ENCODE data around the gene PTK6. TPM values are rescaled to one million over a fixed set of nuclear protein-coding genes. Genes with fewer than 3 reads are reported as not detected.

PTK6 gene
- total RNA-seq, 4 donors from 2014 or later = under 0.01 TPM; not detected in 2

- Histone ChIP-seq H3K36me3 (no peaks in the 10 kb centered on the region), H3K4me3 (no peak overlapping the region), H3K9me3 (no peaks in the 10 kb centered on the region), H3K27ac (no peak overlapping the region), H3K27me3 (no peaks in the 10 kb centered on the region), H3K4me1 (no peaks in the 10 kb centered on the region)
- TF ChIP-seq, protein P1, sequence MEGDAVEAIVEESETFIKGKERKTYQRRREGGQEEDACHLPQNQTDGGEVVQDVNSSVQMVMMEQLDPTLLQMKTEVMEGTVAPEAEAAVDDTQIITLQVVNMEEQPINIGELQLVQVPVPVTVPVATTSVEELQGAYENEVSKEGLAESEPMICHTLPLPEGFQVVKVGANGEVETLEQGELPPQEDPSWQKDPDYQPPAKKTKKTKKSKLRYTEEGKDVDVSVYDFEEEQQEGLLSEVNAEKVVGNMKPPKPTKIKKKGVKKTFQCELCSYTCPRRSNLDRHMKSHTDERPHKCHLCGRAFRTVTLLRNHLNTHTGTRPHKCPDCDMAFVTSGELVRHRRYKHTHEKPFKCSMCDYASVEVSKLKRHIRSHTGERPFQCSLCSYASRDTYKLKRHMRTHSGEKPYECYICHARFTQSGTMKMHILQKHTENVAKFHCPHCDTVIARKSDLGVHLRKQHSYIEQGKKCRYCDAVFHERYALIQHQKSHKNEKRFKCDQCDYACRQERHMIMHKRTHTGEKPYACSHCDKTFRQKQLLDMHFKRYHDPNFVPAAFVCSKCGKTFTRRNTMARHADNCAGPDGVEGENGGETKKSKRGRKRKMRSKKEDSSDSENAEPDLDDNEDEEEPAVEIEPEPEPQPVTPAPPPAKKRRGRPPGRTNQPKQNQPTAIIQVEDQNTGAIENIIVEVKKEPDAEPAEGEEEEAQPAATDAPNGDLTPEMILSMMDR (IDR thresholded peaks at IDR 0.05) = no peak
- TF ChIP-seq POLR2A (IDR thresholded peaks at IDR 0.05) = no peak
- intact Hi-C loops (cut with DNase I; ENCODE audit: low total_unique reads) = no loop called here
- DNase-seq = no peak
Observed at GRCh38 chr20:63544958-63545516, 7.9 kb upstream of the PTK6 start.

- Histone ChIP-seq H3K9me3 (no peaks in the 10 kb centered on the region), H3K4me3 (no peak overlapping the region), H3K27me3 (no peaks in the 10 kb centered on the region), H3K27ac (no peak overlapping the region), H3K36me3 (no peaks in the 10 kb centered on the region), H3K4me1 (no peaks in the 10 kb centered on the region)
- TF ChIP-seq, protein P1 (IDR thresholded peaks at IDR 0.05) = no peak
- TF ChIP-seq POLR2A (IDR thresholded peaks at IDR 0.05) = no peak
- intact Hi-C loops (cut with DNase I; ENCODE audit: low total_unique reads) = no loop called here
- DNase-seq = no peak
Observed at GRCh38 chr20:63544241-63544957, 7.2 kb upstream of the PTK6 start.

- no peaks in the 10 kb centered on the region for H3K27me3 ChIP-seq
- no peak overlapping the region for H3K4me3 ChIP-seq
- H3K36me3 ChIP-seq = no peaks in the 10 kb centered on the region
- TF ChIP-seq, protein P1 (IDR thresholded peaks at IDR 0.05) = no peak
- no peak for TF ChIP-seq POLR2A (IDR thresholded peaks at IDR 0.05)
- no peak for DNase-seq
- H3K4me1 ChIP-seq = no peaks in the 10 kb centered on the region
- intact Hi-C loops (cut with DNase I; ENCODE audit: low total_unique reads) = no loop called here
- H3K9me3 ChIP-seq = no peaks in the 10 kb centered on the region
- H3K27ac ChIP-seq = no peak overlapping the region
Observed at GRCh38 chr20:63543733-63544132, 6.6 kb upstream of the PTK6 start.

GRCh38 chr20:63543131-63543530 is 6.0 kb upstream of the PTK6 start:
- H3K4me1 ChIP-seq = no peaks in the 10 kb centered on the region
- H3K36me3 ChIP-seq = no peaks in the 10 kb centered on the region
- H3K4me3 ChIP-seq = no peak overlapping the region
- TF ChIP-seq, protein P1 (IDR thresholded peaks at IDR 0.05) = no peak
- no peak for TF ChIP-seq POLR2A (IDR thresholded peaks at IDR 0.05)
- intact Hi-C loops (cut with DNase I; ENCODE audit: low total_unique reads) = no loop called here
- H3K9me3 ChIP-seq = no peaks in the 10 kb centered on the region
- no peaks in the 10 kb centered on the region for H3K27me3 ChIP-seq
- no peak for DNase-seq
- no peak overlapping the region for H3K27ac ChIP-seq

DNA sequence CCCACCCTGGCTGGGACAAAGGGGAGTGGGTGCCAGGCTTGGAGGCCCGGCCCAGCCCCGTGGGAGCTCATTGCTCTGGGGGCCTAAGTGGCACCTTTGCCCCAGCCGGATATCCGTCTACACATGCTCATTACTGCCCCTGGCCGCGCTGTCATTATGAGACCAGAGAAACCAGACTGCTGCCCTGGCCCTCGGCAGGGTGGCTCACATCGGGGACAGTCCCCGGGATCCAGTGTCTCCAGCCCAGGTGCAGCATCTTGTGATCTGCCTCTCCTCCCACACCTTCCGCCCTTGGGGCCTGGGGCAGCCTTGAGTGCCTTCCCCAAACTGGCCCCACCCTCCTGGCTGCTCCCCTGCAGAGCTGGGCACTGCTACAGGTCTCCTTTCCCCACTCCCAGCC is 5.5 kb upstream of the PTK6 start:
- H3K27me3 ChIP-seq = peaks cover 0 to under 1% of the 10 kb centered on the region in 2 donors
- H3K27ac ChIP-seq = no peak overlapping the region
- no peaks in the 10 kb centered on the region for H3K9me3 ChIP-seq
- H3K36me3 ChIP-seq = no peaks in the 10 kb centered on the region
- TF ChIP-seq, protein P1 (IDR thresholded peaks at IDR 0.05) = no peak
- no peak for TF ChIP-seq POLR2A (IDR thresholded peaks at IDR 0.05)
- H3K4me3 ChIP-seq = no peak overlapping the region
- no peak for DNase-seq
- no peaks in the 10 kb centered on the region for H3K4me1 ChIP-seq
- intact Hi-C loops (cut with DNase I; ENCODE audit: low total_unique reads) = no loop called here
